COR-L47 (cell line): ENCODE results near the gene NTN1.

Source experiments
- DNase-seq: peaks from one replicate; lab custom pipeline; 2025; lab: John Stamatoyannopoulos, UW

NTN1 gene

GRCh38 chr17:9166788-9167187 is 145.5 kb downstream of the NTN1 start:
- no peak for DNase-seq

DNA sequence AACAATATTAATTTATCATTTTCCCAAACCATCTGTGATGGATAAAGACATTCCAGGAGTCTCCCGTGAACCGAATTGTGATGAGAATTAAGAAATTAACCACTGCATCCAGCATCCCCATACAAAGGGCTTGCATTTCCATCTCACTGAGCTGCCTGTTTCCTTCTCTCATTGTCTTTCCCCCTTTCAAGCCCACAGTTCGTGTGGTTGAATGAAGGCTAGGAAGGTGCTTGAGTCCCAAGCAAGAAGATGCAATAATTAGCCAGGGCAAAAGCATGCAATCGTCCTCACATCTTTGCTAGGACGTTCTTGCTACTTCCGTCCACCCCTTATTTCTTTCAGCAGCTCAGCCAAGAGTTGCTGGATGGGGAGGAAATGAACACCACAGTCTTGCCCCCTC is 146.1 kb downstream of the NTN1 start:
- DNase-seq, result no peak

GRCh38 chr17:9169116-9169515 is 147.8 kb downstream of the NTN1 start:
- DNase-seq, result no peak

DNA sequence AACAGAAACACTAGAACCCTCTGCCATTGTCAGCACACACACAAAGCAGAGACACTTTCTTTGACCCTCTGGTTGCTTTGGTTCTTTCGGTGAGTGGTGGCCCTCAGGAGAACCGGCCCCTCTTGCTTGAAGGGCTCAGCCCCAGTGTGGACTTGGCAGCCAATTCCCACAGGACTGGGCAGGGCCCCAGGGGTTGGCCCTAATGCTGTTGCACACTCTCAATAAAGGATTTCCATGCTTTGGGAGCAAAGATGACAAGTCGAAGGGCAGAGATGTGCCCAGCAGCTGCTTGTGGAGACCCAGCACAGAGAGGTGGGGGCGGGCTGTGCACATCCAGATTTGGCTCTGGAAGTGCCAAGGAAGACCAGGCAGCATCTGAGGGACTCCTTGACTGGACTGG is 149.0 kb downstream of the NTN1 start:
- no peak for DNase-seq

DNA sequence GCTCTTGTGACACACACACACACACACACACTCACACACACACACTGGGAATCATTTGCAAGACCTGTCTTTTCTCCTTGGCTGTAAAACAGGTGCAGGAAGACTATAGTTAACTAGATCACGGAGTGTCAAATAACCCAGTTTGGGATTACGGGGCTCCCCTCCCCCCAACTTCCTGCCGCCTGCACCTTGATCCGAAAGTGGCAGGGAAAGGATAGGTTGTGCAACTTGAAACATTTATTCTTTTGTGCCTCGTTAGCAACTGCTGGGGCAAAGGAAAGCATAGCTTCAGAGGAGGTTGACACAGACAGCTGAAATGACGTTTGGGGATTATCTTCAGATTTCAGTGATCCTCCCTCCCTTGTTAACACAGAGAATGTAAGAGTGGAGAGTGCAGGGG is 149.5 kb downstream of the NTN1 start:
- DNase-seq, result no peak

DNA sequence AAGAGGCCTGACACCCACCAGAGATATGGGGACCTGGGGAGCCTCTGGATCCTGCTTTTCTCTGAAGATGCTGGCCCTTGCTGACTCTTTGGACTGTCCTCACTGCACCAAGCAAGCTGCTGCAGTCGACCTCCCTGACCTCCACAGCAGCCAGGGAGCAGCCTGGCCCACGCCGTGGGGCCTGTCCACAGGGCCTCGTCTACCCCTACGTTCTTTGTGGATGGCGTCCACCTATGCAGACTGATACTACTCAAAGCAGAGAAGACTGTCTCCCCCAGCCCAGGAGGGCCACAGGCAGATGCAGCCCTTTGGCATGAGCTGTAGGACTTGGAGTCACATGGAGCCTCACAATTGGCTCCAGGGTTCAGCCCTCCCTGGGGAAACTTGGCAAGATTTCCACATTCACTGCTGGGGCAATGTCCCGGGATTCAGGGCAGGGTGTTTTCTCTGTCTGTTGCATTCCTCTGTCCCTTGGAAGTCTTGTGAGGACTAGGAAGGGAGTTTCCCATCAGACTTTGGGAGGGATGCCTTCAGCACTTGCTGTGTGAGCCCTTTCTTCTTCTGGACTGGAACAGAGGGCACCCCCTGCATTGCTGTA is 152.2 kb downstream of the NTN1 start:
- DNase-seq, result no peak

DNA sequence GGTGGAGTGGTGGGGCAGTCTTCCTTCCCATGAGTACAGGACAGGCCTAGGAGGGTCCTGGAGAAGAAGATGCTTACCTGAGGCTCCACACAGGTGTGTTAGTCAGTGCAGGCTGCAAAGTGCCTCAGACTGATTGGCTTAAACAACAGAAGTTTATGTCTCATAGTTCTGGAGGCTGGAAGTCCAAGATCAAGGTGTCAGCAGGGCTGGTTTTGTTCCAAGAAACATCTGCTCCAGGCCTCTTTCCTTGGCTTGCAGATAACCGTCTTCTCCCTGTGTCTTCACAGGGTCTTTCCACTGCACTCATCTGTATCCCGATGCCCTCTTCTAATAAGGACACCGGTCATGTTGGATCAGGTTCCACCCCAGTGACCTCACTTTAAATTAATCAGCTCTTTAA is 153.0 kb downstream of the NTN1 start:
- DNase-seq, result no peak

- DNase-seq, result no peak
Observed at GRCh38 chr17:9174779-9175574, 153.7 kb downstream of the NTN1 start.

- no peak for DNase-seq
Observed at GRCh38 chr17:9175700-9176467, 154.6 kb downstream of the NTN1 start.

GRCh38 chr17:9177212-9177611 is 155.9 kb downstream of the NTN1 start:
- DNase-seq, result no peak

DNA sequence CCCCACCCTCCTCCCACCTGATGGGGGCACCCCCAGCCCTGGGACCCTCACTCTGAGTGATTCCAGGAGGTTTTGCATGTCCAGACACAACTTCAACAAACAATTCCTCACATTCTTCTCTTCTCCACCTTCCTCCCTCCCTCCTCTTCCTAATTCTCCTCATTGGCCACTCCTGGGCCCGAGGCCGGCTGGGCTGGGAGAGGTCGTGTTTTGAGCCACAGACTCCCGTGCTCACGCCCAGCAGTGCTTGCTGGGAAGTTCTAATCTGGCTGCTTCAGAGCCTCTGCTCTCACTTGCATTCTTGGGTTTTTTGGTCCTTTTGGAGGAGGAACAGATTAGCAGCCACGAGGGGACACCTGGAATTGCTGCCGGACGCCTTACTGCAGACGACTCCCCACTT is 157.0 kb downstream of the NTN1 start:
- DNase-seq, result no peak

DNA sequence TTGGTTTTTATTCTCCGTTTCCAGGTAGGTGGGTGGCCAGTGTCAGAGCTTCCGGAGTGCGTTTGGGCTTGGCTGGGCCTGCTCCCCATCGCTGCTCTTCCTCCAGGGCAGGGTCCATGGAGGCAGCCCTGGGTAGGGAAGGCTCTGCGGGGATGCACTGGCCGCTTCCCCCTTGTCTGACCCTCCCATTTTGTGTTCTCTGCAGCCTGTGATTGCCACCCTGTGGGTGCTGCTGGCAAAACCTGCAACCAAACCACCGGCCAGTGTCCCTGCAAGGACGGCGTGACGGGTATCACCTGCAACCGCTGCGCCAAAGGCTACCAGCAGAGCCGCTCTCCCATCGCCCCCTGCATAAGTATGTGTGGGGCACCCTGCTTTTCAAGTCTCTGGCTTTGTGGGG is 158.3 kb downstream of the NTN1 start:
- no peak for DNase-seq

- no peak for DNase-seq
Observed at GRCh38 chr17:9181640-9182039, 160.3 kb downstream of the NTN1 start.

DNA sequence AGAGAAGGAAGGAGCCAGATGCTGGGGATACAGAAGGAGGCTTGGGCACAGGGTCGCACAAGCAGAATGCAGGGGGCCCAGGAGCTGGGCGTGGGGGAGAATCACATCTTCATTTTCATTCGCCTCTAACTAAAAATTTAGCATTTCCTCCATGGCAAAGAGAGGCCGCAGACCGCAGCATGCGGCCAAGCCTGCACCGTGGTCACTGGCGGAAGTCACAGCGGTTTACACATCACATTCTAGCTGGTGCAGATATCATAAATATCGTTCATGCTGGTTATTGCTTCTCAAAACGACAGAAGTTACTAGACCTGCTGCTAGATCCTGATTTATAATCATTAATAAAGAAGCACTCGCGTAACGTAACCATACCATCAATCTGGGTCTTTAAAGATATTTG is 162.0 kb downstream of the NTN1 start:
- no peak for DNase-seq

DNA sequence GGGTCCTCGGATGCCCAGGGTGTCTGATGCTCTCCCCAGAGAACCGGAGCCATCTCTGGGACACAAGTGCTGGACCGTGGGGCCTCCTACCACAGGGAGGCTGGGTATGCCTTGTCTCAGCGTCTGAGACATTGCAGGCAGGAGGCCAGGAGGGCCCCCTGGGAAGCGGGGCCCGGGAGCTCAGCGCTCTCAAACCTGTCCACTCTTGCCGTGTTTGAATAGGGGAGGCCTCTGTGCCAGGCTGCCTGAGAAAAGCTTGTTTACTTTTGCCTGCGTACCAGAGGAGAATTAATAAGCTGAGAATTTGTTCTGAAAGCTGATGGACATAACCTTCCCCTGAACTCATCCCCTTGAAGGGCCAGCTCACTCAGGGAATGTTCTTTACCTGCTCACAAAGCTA is 163.8 kb downstream of the NTN1 start:
- DNase-seq, result no peak

DNA sequence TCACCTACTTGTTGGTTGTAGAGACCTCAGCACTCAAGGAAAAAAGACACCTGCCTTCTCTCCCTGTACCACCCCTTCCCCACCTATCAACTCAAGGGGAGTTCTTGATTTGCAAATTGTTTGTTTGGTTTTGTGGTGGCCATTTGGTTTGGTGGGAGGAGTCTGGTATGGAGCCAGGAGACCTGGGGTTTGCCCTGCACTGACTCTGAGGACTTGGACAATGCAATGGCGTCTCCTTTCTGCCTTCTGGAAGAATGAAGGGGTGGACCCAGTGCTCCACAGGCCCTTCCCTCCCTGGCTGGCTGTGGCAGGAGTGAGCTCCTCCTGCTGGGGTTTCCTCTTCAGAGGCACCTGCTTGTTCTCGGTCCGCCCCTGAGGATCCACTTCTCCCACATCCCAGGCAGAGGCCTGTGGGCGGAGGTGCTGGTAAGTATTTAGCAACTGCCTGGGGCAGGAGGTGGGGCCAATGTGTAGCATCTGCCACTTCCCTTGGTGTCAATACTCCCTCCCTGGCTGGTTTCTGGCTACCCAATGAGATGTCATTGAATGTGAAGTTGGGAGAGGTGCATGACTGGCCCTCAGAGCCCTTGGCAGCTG is 164.5 kb downstream of the NTN1 start:
- DNase-seq, result no peak

DNA sequence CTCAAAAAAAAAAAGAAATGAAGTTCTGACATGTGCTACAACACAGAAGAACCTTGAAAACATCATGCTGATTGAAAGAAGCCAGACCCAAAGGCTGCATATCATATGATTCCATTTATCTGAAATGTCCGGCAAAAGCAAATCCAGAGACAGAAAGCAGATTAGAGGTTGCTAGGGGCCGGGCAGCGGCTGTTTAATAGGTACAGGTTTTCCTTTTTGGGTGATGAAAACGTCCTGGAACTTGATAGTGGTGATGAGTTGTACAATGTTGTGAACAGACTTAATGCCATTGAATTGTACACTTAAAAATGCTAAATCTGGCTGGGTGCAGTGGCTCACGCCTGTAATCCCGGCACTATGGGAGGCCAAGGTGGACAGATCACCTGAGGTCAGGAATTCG is 166.5 kb downstream of the NTN1 start:
- no peak for DNase-seq

- no peak for DNase-seq
Observed at GRCh38 chr17:9188367-9188766, 167.1 kb downstream of the NTN1 start.

DNA sequence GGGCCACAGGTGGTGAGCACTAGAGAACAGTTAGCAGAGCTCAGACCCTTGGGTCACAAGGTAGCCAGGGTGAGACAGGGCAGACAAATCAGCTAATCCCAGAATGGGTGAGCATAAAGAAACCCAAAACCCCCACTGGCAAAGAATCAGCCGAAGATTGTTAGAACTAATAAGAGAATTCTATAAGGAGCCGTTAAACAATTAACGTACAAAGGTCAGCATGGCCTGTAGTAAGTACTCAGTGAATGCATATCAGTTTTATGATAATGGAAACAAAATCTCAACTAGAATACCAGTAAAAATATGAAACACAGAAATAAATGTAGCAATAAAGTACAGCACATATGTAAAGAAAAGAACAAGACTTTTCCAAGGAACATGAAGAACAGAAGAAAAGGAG is 168.6 kb downstream of the NTN1 start:
- no peak for DNase-seq

DNA sequence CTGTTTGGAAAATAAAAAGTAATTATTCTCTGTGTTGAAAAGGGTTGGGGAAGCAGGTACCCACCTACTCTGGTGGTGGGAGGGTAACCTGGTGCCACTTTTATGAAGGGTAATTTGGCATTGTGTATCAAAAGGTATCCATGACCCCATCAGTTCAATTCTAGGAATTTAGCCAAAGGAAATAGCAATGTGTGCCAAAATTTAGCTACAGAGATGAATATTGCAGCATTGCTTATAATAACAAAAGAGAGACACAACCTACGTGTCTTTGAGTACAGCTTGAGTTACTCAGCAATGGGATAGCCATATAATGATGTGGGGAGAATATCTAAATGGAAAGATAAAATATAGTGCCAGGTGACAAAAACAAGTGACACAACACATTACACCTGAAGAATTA is 170.7 kb downstream of the NTN1 start:
- peak; percentile 2 for DNase-seq

- DNase-seq, result no peak
Observed at GRCh38 chr17:9195411-9195810, 174.1 kb downstream of the NTN1 start.

DNA sequence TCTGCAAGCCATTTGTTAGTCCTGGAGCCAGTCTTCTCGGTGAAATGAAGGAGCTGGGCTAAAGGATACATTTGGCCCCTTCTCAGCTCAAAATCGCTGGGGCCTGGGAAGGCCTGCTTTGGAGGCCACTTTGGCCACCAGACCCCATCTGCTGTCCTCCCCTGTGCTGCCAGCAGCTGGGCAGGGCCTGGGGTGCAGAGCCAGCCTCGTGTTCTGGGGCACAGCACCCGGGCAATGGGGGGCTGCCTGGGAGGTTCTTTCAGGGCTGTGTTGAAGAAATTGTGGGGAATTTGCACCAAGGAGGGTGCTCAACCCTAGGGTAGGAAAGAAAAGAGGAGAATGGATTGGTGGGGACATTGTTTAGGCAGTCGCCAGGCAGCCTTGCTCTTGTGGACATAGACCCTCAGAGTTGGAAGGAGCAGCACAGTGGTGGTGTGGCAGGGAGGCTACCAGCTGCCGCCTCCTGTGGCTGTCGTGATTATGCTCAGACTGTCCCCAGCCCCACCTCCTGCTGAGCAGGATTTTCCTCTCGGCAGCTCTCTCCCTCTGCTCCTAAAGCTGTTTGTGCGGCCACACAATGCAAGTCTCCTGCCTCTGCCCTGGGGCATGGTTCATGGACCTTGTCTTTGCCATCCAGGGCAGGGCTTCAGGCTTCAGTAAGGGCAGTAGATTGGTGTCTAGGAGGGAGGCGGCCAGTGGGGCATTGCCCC is 174.8 kb downstream of the NTN1 start:
- peak; percentile 6 for DNase-seq
